HFFc6 (cell line): Measurements from ENCODE around the gene RASSF8. TPM values are rescaled to one million over a fixed set of nuclear protein-coding genes. Genes with fewer than 3 reads are reported as not detected.

Experiments used
- DNase-seq: peaks from one replicate; pipeline ENCODE4 v3.0.0-alpha.2; 2018
- H3K27ac Mint-ChIP-seq: 2 replicates; pipeline ENCODE4 v1.8.0; 2020; ENCODE audit warnings: mild to moderate bottlenecking, mixed read lengths
- H3K27me3 Mint-ChIP-seq: 2 replicates; pipeline ENCODE4 v1.8.0; 2021; ENCODE audit warnings: mild to moderate bottlenecking, moderate library complexity, mixed read lengths; ENCODE audit not compliant: insufficient read depth
- H3K36me3 Mint-ChIP-seq: 2 replicates; pipeline ENCODE4 v1.8.0; 2021; ENCODE audit warnings: low read depth, mixed read lengths
- H3K4me1 Mint-ChIP-seq: 2 replicates; pipeline ENCODE4 v1.8.0; 2020; ENCODE audit warnings: low read depth, mixed read lengths
- H3K4me3 Mint-ChIP-seq: 2 replicates; pipeline ENCODE4 v1.8.0; 2020; ENCODE audit warnings: mild to moderate bottlenecking, moderate library complexity, mixed read lengths
- H3K9me3 Mint-ChIP-seq: 2 replicates; pipeline ENCODE4 v1.8.0; 2020; ENCODE audit warnings: mild to moderate bottlenecking, mixed read lengths
- CTCF ChIP-seq: fragments of 200-600 bp; sonication (generic); IDR thresholded peaks from 2 replicates; pipeline ENCODE4 v1.5.0; 2021; ENCODE audit warnings: antibody characterized with exemption, mild to moderate bottlenecking
- total RNA-seq, 6 experiments: library from RNA; stranded (reverse); fragmentation: NEBNext Ultra II Directional; extraction: Animal tissue kit (Norgen Biotek cat#: 25700); gene quantifications; 2 replicates in 1 of 6; 3 replicates in 5 of 6; pipeline ENCODE4 v1.2.3, GENCODE V29; 2021

The RASSF8 gene
- total RNA-seq, 6 experiments from 2014 or later: 61.7 to 84.5 (median 77.0) TPM

DNA sequence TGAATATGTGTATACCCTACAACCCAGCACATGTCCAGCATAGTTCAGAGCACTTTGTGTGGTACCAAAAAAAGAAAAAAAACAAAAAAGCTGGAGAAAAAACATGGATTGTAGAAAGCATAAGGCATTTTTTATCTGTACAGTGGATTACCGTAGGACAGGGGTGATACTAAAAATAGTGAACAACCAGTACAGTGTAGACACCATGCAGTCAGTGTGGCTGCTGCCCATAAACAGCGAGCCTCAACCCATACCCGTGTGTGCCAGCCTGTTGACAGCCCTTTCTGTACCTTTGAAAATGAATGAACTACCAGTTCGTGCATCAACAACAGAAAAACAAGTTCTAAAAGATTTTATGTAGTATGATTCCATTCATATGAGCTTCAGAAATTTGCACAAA lies 25.1 kb downstream of the RASSF8 start:
- H3K4me1 Mint-ChIP-seq: peaks cover 59% of the 10 kb centered on the region

GRCh38 chr12:25984759-25985158 lies 26.3 kb downstream of the RASSF8 start:
- Mint-ChIP-seq H3K27ac (no peak overlapping the region), H3K4me3 (no peak overlapping the region), H3K27me3 (no peaks in the 10 kb centered on the region), H3K4me1 (peaks cover 56% of the 10 kb centered on the region), H3K36me3 (no peaks in the 10 kb centered on the region; the same call in 1 of the 2 replicates), H3K9me3 (no peaks in the 10 kb centered on the region)
- DNase-seq: no peak
- TF ChIP-seq CTCF: no peak

More for the DNA sequence above, 25.1 kb downstream of the RASSF8 start:
- Mint-ChIP-seq H3K27ac (no peak overlapping the region), H3K27me3 (no peaks in the 10 kb centered on the region; the same call in 1 of the 2 replicates), H3K9me3 (no peaks in the 10 kb centered on the region), H3K4me3 (no peak overlapping the region), H3K36me3 (no peaks in the 10 kb centered on the region)
- DNase-seq: no peak
- no peak for TF ChIP-seq CTCF

DNA sequence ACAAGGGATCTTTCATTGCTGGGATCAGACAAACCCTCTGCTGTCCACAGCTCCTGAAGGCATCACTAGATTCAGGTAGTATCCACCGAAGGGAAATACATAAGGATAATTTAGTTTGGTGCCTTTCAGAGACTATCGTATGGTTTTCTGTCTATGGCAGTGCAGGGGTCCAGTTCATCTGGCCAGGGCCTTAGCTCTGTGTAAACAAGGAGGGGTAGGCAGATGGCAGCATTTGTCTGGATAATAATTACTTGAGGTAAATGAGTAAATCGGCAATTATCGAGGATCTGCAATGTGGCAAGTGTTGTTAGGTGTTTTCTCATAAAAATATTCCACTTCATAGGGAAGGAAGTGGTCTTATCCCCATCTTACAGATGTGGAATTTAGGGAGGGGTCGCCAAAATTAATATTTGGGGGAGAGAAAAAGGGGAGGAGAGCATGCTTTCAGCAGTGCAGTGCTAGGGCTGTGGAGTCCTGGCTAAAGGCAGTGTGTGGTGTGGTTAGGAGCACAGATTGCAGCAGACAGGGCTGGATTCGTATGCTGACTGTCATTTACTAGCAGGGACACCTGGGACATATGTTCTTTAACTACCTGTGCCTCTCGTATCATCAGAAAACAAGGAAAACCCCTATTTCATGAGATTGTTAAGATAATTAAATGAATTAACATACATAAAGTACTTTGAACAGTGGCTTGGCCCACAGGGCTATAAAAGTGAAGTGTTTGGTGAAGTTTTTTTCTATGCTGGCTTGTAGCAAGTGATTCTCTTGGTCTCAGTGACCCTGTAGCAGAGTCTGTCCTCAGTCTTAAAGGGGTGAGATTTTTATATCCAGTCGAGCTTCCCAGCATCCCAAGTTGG lies 27.1 kb downstream of the RASSF8 start:
- peaks cover 50% of the 10 kb centered on the region for H3K4me1 Mint-ChIP-seq
- no peak for DNase-seq
- no peak overlapping the region for H3K4me3 Mint-ChIP-seq
- no peaks in the 10 kb centered on the region; the same call in 1 of the 2 replicates for H3K36me3 Mint-ChIP-seq
- H3K27ac Mint-ChIP-seq: peak overlapping the region; percentile 45; the same call in 1 of the 2 replicates
- TF ChIP-seq CTCF: no peak
- H3K9me3 Mint-ChIP-seq: no peaks in the 10 kb centered on the region
- H3K27me3 Mint-ChIP-seq: no peaks in the 10 kb centered on the region

DNA sequence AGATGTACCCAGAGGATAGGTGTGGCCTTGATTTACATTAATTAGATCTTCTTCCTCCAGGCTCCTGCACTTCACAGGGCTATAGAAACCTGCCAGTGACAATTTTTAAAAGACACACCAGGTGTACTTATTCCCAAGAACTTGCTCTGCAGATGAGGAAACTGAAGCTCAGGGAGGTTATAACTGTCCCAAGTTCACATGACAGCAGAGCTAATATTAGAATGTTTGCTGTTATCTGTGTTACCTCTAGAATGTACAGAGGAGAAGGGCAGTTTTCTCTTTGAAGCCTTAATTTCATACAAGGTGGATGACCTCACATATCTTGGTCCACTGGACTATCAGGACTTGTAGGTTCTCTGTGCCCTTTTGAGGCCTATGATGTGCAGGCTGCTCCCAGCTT lies 27.7 kb downstream of the RASSF8 start:
- Mint-ChIP-seq H3K27me3 (no peaks in the 10 kb centered on the region), H3K4me3 (no peak overlapping the region), H3K4me1 (peaks cover 54% of the 10 kb centered on the region), H3K9me3 (no peaks in the 10 kb centered on the region), H3K27ac (peak overlapping the region; percentile 55; the same call in 1 of the 2 replicates), H3K36me3 (no peaks in the 10 kb centered on the region; the same call in 1 of the 2 replicates)
- no peak for TF ChIP-seq CTCF
- DNase-seq: no peak

GRCh38 chr12:25988505-25988904 lies 30.0 kb downstream of the RASSF8 start:
- H3K4me3 Mint-ChIP-seq: no peak overlapping the region
- no peaks in the 10 kb centered on the region for H3K9me3 Mint-ChIP-seq
- no peak for TF ChIP-seq CTCF
- DNase-seq: no peak
- H3K27ac Mint-ChIP-seq: no peak overlapping the region
- peaks cover 65% of the 10 kb centered on the region for H3K4me1 Mint-ChIP-seq
- H3K36me3 Mint-ChIP-seq: peaks cover 5% of the 10 kb centered on the region; the same call in 1 of the 2 replicates
- no peaks in the 10 kb centered on the region for H3K27me3 Mint-ChIP-seq
